Measurements from ENCODE around the gene YIPF6.
A peak's percentile ranks its signal among the peaks of the same experiment; 100 is the strongest.

DNA sequence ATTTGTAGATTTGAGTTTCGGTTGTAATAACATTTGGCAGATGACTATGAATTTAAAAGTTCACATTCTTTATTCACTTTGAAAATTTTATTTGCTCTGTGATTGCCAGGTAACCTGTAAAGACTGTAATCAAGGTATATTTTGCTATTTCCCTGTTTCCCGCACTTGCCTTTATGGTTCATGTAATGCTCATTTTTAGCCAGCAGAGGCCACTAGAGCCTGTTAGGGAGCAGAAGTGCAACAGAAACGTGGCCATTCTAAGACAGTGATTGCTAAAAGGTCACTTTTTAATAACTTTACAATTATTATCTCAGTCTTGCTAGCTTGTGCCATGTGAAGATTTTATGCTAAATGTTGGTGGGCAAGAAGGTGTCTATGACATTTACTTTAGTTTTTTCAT is 12.4 kb downstream of the YIPF6 start:
- TF ChIP-seq, protein P1, sequence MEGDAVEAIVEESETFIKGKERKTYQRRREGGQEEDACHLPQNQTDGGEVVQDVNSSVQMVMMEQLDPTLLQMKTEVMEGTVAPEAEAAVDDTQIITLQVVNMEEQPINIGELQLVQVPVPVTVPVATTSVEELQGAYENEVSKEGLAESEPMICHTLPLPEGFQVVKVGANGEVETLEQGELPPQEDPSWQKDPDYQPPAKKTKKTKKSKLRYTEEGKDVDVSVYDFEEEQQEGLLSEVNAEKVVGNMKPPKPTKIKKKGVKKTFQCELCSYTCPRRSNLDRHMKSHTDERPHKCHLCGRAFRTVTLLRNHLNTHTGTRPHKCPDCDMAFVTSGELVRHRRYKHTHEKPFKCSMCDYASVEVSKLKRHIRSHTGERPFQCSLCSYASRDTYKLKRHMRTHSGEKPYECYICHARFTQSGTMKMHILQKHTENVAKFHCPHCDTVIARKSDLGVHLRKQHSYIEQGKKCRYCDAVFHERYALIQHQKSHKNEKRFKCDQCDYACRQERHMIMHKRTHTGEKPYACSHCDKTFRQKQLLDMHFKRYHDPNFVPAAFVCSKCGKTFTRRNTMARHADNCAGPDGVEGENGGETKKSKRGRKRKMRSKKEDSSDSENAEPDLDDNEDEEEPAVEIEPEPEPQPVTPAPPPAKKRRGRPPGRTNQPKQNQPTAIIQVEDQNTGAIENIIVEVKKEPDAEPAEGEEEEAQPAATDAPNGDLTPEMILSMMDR (optimal IDR thresholded peaks at IDR 0.05 in 1 of 3, IDR thresholded peaks at IDR 0.05 in 1 of 3, conservative IDR thresholded peaks at IDR 0.05 in 1 of 3; ENCODE audit: extremely low read depth in 1 of 3, insufficient read depth in 2 of 3, low read length in 3 of 3), result peak; percentile 68 to 78 (median 69)
- TF ChIP-seq EZH2 (IDR thresholded peaks at IDR 0.05; ENCODE audit: low read length), result no peak
